Retinal pigment epithelial cell (primary cell): Measurements from ENCODE around the gene RBP7.
"Not testable (repeated sequence)": the region's sequence is repeated elsewhere in the genome, so short reads cannot be mapped to it uniquely, and the experiment has no call there.

Experiments used
- DNase-seq: peaks from one replicate; pipeline ENCODE4 v3.0.0-alpha.2; 2010; ENCODE audit warnings: low read depth
- H3K4me3 ChIP-seq: 2 replicates; pipeline ENCODE4 v1.5.1; 2011; ENCODE audit warnings: mild to moderate bottlenecking, low read length, control low read depth, moderate library complexity
- TF ChIP-seq, protein P1 (sequence below): conservative IDR thresholded peaks from 2 replicates; pipeline ENCODE4 v1.5.1; 2011; ENCODE audit warnings: low read depth, low read length, control low read depth, inconsistent platforms

The RBP7 gene

DNA sequence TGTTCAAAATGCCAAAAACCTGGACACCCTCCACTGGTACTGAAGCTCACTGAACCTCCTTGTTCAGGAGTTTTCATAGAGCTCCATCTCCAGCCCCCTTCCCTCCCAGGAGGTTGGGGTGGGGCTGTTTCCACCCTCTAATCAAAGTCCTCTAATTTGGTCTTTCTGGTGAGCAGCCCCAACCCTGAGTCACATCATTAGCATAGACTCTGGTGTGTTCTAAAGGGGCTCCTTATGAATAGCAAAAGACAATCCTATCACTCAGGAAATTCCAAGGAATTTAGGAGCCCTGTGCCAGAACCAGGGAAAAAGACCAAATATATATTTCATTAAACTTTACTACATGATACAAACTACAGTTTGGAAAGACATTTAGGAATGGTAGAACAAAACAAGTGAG, 22.5 kb downstream of the RBP7 start:
- no peak for DNase-seq
- H3K4me3 ChIP-seq, result no peak overlapping the region
- TF ChIP-seq, protein P1, sequence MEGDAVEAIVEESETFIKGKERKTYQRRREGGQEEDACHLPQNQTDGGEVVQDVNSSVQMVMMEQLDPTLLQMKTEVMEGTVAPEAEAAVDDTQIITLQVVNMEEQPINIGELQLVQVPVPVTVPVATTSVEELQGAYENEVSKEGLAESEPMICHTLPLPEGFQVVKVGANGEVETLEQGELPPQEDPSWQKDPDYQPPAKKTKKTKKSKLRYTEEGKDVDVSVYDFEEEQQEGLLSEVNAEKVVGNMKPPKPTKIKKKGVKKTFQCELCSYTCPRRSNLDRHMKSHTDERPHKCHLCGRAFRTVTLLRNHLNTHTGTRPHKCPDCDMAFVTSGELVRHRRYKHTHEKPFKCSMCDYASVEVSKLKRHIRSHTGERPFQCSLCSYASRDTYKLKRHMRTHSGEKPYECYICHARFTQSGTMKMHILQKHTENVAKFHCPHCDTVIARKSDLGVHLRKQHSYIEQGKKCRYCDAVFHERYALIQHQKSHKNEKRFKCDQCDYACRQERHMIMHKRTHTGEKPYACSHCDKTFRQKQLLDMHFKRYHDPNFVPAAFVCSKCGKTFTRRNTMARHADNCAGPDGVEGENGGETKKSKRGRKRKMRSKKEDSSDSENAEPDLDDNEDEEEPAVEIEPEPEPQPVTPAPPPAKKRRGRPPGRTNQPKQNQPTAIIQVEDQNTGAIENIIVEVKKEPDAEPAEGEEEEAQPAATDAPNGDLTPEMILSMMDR, result no peak

DNA sequence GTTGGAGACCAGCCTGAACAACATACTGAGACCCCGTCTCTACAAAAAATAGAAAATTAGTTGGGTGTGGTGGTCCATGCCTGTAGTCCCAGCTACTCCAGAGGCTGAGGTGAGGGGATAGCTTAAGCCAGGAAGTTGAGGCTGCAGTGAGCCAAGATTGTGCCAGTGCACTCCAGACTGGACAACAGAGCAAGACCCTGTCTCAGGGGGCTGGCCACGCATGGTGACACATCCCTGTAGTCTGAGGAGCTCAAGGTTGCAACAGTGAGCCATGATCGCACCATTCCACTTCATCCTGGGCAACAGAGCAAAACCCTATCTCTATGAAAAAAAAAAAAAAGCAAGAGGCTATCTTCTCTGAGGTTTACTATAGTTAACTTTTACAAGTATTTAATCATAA, 23.1 kb downstream of the RBP7 start:
- H3K4me3 ChIP-seq, result no peak overlapping the region

DNA sequence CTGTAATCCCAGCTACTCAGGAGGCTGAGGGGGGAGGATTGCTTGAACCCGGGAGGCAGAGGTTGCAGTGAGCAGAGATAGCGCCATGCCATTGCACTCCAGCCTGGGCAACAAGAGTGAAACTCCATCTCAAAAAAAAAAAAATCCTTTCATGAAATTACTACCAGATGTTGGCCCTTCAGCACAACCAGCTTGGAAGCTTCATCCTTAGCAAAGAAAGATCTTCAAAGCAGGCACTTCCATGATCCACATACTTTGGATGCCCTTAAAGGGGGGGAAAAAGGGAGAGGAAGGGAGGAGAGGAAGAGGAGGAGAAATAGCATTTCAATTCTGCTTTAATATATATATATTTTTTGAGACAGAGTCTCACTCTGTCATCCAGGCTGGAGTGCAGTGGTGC, 23.6 kb downstream of the RBP7 start:
- DNase-seq, H3K4me3 ChIP-seq: not testable (repeated sequence)

More for the DNA sequence above, 23.1 kb downstream of the RBP7 start:
- TF ChIP-seq, protein P1, result no peak
- DNase-seq, result no peak

DNA sequence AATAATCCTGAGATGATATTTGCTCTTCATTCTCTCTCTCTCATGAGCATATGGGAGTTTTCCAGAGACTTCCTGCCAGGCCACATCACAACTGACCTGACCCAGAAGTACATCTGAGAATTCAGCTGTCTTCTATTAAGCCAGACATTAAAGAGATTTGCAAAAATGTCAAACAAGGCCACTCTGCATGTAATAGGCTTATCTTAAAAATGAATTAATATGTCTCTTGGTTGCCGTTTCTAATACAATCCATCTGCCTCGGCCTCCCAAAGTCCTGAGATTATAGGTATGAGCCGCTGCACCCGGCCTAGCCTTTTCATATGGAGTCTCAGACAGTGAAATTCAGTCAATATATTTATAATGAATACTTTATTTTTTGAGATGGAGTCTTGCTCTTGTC, 25.0 kb downstream of the RBP7 start:
- not testable (repeated sequence) for DNase-seq

DNA sequence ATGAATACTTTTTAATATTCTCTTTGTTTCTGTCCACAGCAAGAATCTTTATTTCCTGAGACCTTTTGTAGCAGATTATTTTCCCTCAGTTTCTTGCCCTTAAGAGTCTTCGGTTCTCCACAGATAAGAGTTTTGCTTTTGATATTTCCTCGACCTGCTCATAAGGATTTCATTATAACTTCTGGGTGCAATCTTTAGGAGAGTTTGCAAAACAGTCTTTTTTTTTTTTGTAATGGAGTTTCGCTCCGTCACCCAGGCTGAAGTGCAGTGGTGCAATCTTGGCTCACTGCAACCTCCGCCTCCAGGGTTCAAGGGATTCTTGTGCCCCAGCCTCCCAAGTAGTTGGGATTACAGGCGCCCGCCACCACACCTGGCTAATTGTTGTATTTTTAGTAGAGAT, 25.6 kb downstream of the RBP7 start:
- TF ChIP-seq, protein P1, result no peak
- no peak overlapping the region for H3K4me3 ChIP-seq
- DNase-seq, result no peak

More for the DNA sequence above, 25.0 kb downstream of the RBP7 start:
- H3K4me3 ChIP-seq, result not testable (repeated sequence)

DNA sequence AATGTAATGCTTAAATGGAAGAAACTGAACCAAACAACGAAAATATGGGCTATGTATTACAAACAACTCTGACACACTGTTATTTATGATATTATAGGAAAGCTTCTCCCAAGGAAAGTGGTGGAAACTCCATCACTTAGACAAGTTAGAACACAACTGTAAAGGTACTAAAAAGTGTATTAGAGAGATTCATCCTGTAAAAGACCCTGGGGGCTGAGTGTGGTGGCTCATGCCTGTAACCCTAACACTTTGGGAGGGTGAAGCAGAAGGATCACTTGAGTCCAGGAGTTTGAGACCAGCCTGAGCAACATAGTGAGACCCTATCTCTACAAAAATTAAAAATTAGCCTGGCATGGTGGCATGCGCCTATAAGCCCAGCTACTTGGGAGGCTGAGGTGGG, 28.3 kb downstream of the RBP7 start:
- H3K4me3 ChIP-seq, result no peak overlapping the region
- TF ChIP-seq, protein P1, result no peak
- DNase-seq, result no peak

DNA sequence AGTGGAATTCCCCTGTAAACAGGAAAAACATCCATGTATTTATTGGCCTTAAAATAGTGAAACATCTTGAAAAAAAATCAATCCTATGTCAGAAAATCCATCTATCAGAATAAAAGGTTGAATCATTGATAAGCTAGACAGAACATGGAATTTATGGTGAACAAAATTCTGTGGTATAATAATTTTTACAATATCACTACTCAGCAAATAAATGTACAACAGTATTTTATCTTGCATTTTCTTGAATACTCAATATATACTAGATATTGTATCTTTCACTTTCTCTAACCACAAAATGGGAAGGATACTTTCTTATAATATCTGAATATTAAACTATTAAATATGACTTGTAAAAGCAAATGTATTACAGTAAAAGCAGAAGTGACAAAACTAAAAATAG, 30.0 kb downstream of the RBP7 start:
- DNase-seq, result no peak
- H3K4me3 ChIP-seq, result no peak overlapping the region
- TF ChIP-seq, protein P1, result no peak

DNA sequence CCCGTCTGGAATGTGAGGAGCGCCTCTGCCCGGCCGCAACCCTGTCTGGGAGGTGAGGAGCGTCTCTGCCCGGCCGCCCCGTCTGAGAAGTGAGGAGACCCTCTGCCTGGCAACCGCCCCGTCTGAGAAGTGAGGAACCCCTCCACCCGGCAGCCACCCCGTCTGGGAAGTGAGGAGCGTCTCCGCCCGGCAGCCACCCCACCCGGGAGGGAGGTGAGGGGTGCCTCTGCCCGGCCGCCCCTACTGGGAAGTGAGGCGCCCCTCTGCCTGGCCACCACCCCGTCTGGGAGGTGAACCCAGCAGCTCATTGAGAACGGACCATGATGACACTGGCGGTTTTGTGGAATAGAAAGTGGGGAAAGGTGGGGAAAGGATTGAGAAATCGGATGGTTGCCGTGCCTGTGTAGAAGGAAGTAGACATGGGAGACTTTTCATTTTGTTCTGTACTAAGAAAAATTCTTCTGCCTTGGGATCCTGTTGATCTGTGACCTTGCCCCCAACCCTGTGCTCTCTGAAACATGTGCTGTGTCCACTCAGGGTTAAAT, 32.0 kb downstream of the RBP7 start:
- not testable (repeated sequence) for DNase-seq, H3K4me3 ChIP-seq

DNA sequence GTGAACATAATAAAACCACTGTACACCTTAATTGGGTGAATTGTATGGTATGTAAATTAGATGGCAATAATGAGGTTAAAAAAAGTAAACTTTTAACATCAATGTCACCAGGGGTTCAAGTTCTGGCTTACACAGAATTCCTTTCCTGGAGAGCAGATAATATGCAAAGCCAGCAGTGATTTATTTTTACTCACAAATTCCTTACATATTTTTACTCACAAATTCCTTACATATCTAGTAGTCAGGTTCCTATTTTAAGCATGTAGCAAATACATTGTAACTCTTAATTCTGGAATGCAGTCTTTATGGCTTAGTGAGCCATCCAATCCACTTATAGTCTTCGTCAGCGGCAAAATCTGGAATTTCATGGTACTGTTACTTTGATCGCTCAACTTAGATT, 34.4 kb downstream of the RBP7 start:
- H3K4me3 ChIP-seq, result peak overlapping the region; percentile 2
- TF ChIP-seq, protein P1, result no peak
- peak; percentile 83 for DNase-seq
